HFFc6 (cell line): Measurements from ENCODE around the gene DPM2. TPM values are rescaled to one million over a fixed set of nuclear protein-coding genes. Genes with fewer than 3 reads are reported as not detected.

Source experiments
- DNase-seq: peaks from one replicate; pipeline ENCODE4 v3.0.0-alpha.2; 2018
- H3K27ac Mint-ChIP-seq: 2 replicates; pipeline ENCODE4 v1.8.0; 2020; ENCODE audit warnings: mild to moderate bottlenecking, mixed read lengths
- H3K27me3 Mint-ChIP-seq: 2 replicates; pipeline ENCODE4 v1.8.0; 2021; ENCODE audit warnings: mild to moderate bottlenecking, moderate library complexity, mixed read lengths; ENCODE audit not compliant: insufficient read depth
- H3K36me3 Mint-ChIP-seq: 2 replicates; pipeline ENCODE4 v1.8.0; 2021; ENCODE audit warnings: low read depth, mixed read lengths
- H3K4me1 Mint-ChIP-seq: 2 replicates; pipeline ENCODE4 v1.8.0; 2020; ENCODE audit warnings: low read depth, mixed read lengths
- H3K4me3 Mint-ChIP-seq: 2 replicates; pipeline ENCODE4 v1.8.0; 2020; ENCODE audit warnings: mild to moderate bottlenecking, moderate library complexity, mixed read lengths
- H3K9me3 Mint-ChIP-seq: 2 replicates; pipeline ENCODE4 v1.8.0; 2020; ENCODE audit warnings: mild to moderate bottlenecking, mixed read lengths
- total RNA-seq, 6 experiments: library from RNA; stranded (reverse); fragmentation: NEBNext Ultra II Directional; extraction: Animal tissue kit (Norgen Biotek cat#: 25700); gene quantifications; 2 replicates in 1 of 6; 3 replicates in 5 of 6; pipeline ENCODE4 v1.2.3, GENCODE V29; 2021
- TF ChIP-seq, protein P1 (sequence below): fragments of 200-600 bp; sonication (generic); IDR thresholded peaks from 2 replicates; pipeline ENCODE4 v1.5.0; 2021; ENCODE audit warnings: antibody characterized with exemption, mild to moderate bottlenecking

DPM2 gene
- total RNA-seq, 6 experiments from 2014 or later: 42.5 to 49.6 (median 47.1) TPM

- Mint-ChIP-seq H3K4me3 (peak overlapping the region; percentile 94), H3K27me3 (peaks cover 6% of the 10 kb centered on the region), H3K36me3 (peaks cover 15% of the 10 kb centered on the region), H3K9me3 (no peaks in the 10 kb centered on the region), H3K27ac (peak overlapping the region; percentile 66), H3K4me1 (peaks cover 53% of the 10 kb centered on the region)
- peak; percentile 25 for DNase-seq
- TF ChIP-seq, protein P1, sequence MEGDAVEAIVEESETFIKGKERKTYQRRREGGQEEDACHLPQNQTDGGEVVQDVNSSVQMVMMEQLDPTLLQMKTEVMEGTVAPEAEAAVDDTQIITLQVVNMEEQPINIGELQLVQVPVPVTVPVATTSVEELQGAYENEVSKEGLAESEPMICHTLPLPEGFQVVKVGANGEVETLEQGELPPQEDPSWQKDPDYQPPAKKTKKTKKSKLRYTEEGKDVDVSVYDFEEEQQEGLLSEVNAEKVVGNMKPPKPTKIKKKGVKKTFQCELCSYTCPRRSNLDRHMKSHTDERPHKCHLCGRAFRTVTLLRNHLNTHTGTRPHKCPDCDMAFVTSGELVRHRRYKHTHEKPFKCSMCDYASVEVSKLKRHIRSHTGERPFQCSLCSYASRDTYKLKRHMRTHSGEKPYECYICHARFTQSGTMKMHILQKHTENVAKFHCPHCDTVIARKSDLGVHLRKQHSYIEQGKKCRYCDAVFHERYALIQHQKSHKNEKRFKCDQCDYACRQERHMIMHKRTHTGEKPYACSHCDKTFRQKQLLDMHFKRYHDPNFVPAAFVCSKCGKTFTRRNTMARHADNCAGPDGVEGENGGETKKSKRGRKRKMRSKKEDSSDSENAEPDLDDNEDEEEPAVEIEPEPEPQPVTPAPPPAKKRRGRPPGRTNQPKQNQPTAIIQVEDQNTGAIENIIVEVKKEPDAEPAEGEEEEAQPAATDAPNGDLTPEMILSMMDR: no peak
Observed at GRCh38 chr9:127935765-127936221, 1.9 kb downstream of the DPM2 start.

GRCh38 chr9:127934986-127935385 lies 2.7 kb downstream of the DPM2 start:
- peaks cover 57% of the 10 kb centered on the region for H3K4me1 Mint-ChIP-seq
- peak overlapping the region; percentile 75 for H3K27ac Mint-ChIP-seq
- peaks cover 15% of the 10 kb centered on the region for H3K36me3 Mint-ChIP-seq
- DNase-seq: no peak
- H3K9me3 Mint-ChIP-seq: no peaks in the 10 kb centered on the region
- peaks cover 6% of the 10 kb centered on the region for H3K27me3 Mint-ChIP-seq
- 0 out of 2 replicates have a peak overlapping the region, but pooled peaks have one; percentile 37 for H3K4me3 Mint-ChIP-seq
- TF ChIP-seq, protein P1: no peak

- H3K27me3 Mint-ChIP-seq: peaks cover 8% of the 10 kb centered on the region
- TF ChIP-seq, protein P1: peak; percentile 35; the same call in 1 of the 2 replicates
- H3K9me3 Mint-ChIP-seq: no peaks in the 10 kb centered on the region
- no peak overlapping the region; the same call in 1 of the 2 replicates for H3K27ac Mint-ChIP-seq
- H3K36me3 Mint-ChIP-seq: peaks cover 15% of the 10 kb centered on the region
- no peak for DNase-seq
- H3K4me1 Mint-ChIP-seq: peaks cover 63% of the 10 kb centered on the region
- H3K4me3 Mint-ChIP-seq: no peak overlapping the region
Observed at GRCh38 chr9:127934248-127934647, 3.4 kb downstream of the DPM2 start.

- Mint-ChIP-seq H3K27ac (peak overlapping the region; percentile 96), H3K36me3 (peaks cover 14% of the 10 kb centered on the region), H3K4me1 (peaks cover 49% of the 10 kb centered on the region), H3K4me3 (peak overlapping the region; percentile 75), H3K27me3 (peaks cover 4% of the 10 kb centered on the region), H3K9me3 (no peaks in the 10 kb centered on the region)
- TF ChIP-seq, protein P1: no peak
- DNase-seq: peak; percentile 73
Observed at GRCh38 chr9:127931092-127931881, 6.4 kb downstream of the DPM2 start.

DNA sequence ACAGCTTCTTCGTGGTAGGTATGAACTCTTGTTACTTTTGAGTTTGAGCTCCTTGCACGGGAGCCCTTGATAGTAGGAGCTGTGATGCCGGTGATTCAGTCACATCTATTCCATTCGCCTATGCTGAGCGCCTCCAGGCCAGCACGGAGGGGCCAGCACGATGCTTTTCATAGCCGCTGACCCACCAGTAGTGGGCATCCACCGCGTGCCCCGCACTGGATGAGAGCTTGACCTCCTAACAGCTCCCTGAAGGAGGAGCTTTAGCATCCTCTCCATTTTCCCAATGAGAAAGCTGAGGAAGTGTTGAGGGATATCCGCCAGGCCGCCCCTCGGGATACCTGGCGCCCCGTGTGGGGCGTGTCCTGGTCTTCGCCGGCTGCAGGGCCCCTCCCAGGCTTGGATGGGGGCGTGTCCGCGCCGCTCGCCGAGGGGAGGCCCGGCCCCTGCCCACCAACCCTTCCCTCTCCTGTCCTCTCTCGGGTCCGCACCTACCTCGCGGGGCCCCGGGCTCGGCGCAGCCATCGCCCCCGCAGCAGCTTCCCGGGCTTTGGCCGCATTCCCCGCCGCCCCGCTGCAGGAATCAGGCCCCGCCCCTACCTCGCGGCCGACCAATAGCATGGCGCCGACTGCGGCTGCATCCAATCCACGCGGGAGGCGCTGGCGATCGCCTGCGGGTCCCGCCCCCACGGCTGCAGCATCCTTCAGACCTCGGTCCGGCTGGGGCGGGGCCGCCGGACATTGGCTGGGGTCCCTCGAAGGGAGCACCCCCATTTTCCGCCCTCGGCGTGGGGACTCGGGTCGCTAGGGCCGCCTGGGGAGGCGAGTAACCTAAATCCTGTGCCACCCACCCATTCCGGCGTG lies 7.2 kb downstream of the DPM2 start, which contains the start of gene PIP5KL1:
Gene PIP5KL1, minus strand, starts transcription at position 547 of the 861 bp plus-strand sequence. Its CDS starts 25 bp downstream, at position 522.
- TF ChIP-seq, protein P1: peak; percentile 38
- Mint-ChIP-seq H3K4me1 (peaks cover 46% of the 10 kb centered on the region), H3K36me3 (peaks cover 6% of the 10 kb centered on the region; the same call in 1 of the 2 replicates), H3K27me3 (peaks cover 4% of the 10 kb centered on the region), H3K27ac (peak within 1 kb of the TSS; percentile 96), H3K4me3 (peak within 1 kb of the TSS; percentile 75), H3K9me3 (no peaks in the 10 kb centered on the region)
- DNase-seq: peak; percentile 72
